NCI-H2107 treated with DMSO at 0.1 percent for 48 hours (cell line): Measurements from ENCODE around the gene AJUBA.
A peak's percentile ranks its signal among the peaks of the same experiment; 100 is the strongest.
"Not testable (repeated sequence)": the region's sequence is repeated elsewhere in the genome, so short reads cannot be mapped to it uniquely, and the experiment has no call there.

Experiments
- DNase-seq: peaks from one replicate; lab custom pipeline; 2025; ENCODE audit not compliant: unreplicated experiment; lab: John Stamatoyannopoulos, UW

AJUBA gene

DNA sequence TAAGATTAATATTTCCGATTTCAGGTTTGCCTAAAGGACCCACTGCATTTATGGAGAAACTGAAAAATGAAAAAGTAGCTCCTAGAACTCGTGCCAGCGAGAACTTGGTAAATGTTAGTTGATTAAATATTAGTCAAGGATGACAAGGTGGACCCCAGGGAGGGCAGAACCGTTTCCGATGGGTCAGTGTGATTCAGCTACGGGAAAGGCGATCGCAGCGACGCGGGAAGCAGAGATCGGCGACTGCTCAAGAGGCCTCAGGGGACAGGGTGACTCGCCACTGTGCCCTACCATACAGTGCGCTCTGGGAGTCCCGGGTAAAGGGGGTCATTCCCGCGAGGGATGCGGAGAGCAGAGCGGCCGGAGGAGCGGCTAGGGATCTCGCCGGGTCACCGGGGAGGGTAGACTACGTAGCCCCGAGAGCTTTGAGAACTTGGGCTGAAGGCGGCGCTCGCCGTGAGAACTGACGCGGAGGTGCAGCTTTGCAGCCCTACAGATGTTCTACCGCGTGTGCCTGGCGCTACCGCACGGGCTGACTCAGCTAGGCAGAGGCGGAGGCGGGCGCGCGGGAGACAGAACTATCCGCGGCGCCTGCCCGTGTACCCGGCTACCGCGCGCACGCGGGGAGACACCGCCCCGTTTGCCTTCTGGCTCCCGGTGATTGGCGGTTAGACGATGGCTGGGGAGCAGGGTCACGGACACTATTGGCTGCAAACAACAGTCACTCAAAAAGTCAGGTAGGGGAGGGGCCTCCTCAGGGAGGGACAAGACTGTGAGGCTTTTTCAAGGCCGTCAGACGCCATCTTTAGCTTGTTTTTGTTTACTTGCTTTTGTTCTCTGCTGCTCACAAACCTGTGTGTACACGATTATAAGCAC is 24.4 kb upstream of the AJUBA start:
- DNase-seq = peak; percentile 100

DNA sequence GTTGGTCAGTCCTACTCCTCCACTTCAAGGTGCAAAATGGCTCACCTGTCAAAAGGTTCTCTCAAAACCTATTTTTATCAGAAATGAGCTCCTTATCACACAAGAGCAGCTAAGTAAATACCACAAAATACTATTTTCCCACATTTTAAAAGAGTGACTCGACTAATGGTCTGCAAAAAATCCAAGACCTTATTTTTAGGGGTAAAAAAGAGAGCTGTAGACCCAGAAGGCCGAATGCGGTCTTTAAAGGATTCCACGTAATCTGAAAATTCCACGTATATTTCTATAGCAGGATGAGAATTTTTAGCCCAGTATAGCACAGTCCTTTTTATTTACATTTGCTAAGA is 23.8 kb upstream of the AJUBA start:
- DNase-seq = peak; percentile 28

DNA sequence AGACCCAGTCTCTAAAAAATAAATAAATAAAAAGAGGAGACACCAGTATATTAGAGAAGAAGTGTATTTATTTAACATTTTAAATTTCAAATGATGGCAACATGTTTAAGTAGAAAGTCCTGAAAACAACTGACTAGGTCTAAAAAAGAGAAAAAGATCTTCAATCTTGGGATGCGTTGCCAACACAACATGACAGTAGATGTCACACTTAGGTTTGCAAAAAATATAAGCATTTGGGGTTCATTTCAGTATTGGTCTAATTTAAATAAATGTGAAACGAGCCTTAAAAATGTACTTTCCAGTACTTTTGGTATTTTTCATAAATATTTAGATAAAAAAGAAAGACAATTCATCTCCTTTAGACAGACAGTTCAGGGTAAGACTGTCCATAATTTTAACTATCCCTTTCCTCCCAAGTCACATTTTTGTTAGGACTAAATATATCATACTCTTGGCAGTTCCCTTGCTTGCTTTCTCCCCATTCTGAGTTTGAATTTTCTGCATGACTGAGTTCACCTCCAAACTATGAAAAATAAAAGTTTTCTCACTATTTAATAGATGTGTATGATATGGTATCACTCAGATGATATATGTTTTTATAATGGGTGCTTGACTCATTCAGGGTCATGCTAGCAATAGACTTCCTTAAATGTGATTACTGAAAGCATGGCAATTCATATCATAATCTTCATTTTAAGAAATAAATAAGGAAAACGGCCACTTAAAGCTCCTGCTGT is 23.3 kb upstream of the AJUBA start:
- DNase-seq = no peak

DNA sequence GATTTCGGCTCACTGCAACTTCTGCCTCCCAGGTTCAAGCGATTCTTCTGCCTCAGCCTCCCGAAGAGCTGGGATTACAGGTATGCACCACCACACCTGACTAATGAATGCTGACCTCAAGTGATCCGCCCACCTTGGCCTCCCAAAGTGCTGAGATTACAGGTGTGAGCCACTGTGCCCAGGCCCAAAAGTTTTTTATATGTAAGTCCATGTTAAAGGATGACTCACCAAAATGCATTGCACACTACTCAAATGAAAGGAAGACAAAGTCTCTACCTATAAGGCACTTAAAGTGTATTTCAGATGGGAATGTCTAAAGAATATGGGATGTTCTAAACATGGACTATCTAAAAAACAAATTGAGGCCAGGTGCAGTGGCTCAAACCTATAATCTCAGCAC is 21.9 kb upstream of the AJUBA start:
- DNase-seq = not testable (repeated sequence)

DNA sequence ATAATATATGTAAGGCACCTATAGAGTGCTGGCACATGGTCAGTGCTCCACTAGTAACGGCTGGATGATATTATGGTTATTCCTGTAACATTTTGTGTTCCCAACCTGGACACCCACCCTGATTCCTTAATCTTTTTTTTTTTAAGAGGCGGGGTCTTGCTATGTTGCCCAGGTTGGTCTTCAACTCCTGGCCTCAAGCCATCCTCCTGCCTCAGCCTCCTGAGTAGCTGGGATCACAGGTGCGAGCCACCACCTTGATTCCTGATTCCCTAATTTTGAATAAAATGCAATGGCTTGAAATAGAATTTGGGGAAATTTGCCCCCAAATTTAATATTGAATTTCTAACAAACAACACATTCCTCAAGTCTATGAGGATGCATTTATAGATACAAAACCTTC is 20.2 kb upstream of the AJUBA start:
- no peak for DNase-seq

DNA sequence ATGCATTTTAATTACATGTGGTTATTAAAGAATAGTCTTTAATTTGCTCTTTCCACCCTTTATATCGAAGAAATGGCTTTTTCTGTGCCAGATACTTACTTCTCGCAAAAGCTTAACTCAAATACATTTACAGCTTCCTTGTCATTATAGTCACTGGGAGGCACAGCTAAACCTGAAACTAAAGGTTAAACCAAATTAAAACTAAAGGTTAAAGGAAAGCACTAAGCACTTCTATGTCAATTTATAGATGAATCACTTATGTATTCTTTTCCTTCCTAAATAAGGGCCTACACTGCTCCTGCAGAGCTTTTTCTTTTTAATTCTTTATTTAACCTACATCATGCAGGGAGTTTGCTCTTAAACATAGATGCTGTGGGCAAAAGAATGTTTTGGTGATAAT is 18.5 kb upstream of the AJUBA start:
- DNase-seq = no peak

DNA sequence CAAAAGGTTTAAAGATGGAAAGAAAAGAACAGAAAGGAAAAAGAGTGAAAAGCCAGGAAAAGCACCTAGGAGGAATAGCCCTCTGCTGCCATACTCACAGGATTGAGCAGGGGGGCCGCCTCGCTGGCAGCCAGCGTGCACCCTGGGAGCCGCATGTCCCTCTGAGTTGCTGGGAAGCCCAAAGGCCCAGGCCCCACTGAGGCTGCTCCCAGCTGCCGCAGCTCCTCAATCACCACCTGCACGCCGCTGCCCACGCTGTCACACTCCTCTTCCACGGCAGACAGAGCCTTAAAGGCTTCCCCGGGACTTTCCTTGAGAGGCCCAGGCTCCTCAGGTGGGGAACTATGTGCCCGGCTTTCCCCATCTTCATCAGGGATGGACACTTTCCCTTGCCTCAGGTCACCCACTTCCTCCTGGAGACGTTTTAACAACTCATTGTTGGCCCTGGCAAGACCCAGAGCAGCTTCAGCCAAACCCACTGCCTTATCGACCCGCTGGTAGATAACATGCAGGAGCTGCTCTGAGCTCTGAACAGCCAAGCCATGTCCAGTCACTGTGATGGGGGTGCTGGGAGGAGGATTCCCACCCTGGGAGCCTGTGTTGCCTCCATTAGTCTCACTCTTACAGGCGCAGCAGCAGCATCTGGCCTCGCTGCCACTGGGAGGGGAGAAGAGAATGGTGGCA is 16.1 kb upstream of the AJUBA start:
- no peak for DNase-seq

DNA sequence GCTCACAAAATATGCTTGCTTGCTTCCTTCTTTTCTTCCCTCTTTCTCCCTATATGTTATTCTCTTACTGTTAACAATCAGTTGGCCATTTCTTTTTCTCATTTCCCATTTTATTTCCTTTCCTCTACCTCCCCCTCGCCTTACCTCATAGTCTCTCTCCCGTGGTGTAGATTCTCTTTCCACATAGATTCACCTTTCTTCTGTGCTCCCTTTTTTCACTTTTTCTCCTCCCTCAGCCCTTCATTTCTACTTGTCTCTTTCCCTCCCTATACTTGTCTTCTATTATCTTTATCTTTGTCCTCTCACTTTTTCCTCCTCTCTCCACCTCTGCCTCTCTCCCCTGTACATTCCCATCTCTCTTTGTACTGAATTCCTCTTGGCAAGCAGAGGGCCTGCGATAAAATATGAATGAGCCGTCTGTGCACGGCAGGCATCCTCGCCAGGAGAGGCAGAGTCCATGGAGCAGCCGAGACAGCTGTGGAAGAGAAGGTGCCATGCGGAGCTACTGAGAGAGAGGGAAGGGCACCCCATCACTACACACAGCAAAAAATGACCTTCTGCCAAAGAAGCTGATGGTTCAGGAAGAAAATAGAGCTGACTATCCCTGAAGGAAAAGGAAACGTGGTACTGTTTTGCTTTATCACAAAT is 15.4 kb upstream of the AJUBA start:
- no peak for DNase-seq

DNA sequence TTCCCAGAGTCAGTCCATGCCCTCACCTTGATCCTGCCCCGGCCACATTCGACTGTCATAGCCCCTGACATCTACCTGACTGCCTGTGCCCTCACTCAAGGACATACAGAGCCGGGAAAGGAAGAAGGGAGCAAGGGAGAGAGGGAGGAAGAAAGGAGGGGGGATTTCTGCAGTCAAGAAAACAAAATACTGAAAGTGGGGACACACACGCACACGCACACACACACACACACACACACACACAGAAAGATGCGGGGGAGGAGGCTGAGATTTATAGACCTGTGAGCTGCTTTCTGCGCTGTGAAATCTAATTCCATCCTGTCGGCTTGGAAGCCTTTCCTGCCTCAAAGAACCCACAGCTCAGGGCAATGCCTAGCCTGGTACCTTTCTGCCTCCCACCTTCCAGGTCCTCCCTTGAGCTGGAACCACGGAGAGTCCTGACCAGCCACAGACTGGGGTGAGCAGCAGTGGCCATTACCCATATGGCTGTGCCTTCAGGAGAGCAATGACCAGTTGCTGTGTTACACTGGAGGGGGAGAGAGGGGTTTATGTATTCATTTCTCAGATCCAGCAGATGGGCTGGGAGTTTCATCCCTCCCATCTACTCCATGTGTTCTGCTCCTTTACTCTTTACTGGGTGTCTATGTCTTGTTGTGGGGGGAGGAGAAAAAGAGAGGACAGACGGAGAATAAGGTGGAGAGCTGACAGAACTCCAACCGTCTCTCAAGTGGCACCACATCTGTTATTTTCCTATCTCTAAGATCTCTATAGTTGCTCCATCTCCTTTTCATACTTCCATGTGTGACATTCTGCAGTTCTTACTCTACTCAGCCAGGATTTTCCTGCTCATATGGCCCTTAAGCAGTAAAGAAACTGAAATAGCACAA is 14.7 kb upstream of the AJUBA start:
- no peak for DNase-seq

DNA sequence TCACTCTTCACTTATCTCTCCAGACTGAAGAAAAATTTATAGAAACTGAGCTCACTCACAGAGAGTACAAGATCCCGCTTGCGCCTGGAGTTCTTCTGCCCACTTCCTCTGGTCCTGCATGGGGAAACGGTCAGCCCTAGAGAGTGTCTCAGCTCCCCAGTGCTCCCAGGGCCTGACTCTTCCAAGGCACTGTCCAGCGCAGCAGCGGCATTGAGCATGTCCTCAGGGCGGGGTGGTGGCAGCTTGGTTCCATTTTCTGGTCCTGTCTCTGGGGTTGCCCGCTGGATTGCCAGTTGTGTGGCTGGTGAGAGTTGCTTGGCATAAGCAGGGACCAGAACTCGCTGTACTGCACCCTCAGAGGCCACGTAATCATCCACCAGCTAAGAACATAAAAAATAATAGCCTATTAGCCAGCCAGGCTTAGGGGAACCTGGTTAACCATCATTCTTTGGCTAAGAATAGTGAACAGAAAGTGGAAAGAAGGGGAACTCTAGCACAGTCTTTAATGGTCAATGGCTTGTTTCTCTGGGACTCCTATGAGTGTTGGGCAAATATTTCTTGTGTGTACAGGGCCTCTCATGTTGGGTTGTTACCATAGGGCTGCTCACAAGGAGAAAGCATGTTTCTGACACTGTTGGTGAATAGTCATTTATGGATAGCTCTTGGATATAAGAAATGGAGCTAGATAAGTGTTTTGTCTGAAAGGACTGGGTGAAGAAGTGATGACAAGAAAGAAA is 13.7 kb upstream of the AJUBA start:
- DNase-seq = no peak

DNA sequence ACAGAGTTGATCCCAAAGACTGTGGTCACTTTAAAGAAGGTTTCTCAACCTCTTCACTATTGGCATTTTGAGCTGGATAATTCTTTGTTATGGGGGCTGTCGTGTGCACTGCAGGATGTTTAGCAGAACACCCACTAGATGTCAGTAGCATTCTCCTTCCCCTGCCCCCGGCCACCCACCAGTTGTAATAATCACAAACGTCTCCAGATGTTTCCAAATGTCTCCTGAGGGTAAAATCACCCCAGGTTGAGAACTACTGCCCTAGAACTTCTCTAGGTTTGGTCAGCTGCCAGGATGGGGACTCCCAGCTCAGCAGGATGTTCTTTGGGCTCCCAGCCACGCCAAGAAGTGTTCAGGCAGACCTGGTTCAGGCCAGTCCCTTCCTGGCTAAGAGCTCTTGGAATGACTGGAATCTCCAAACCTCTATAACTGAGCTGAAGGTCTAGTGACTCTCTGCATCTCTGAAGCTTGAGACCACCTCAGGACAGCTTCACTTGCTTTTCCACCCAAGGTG is 12.5 kb upstream of the AJUBA start:
- peak; percentile 24 for DNase-seq

DNA sequence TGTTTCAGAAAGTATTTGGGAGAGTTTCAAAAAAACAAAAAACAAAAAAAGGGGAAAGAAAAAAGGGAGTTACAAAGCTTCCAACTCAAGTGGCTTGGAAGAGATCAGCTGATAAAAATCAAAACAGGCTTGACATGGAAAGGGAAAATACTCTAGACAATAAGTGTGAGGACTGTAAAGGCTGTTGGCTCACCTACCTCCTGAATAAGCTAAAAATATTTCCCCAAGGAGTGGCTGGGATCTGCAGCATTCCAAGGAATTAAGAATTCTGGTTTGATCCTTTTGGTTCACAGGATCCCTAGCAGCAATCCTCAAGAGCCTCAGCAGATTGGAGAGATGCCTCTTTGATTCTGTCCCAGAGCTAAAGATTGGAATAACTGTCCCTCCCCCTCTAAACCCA is 11.2 kb upstream of the AJUBA start:
- no peak for DNase-seq

DNA sequence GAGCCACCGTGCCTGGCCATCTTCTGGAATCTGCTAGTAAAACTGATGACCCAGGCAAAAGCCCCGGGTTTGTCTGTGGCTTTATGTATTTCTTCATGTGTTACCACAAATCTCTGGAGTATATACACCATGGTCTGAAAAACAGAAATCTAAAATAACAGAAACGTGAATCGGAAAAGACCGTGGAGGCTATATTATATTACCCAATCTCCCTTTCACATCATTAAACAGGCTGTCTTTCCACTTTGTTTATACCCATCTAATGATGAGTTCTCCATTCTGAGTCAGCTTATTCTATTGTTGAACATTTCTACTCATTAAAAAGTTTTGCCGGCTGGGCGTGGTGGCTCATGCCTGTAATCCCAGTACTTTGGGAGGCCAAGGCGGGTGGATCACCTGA is 9.5 kb upstream of the AJUBA start:
- DNase-seq = no peak

DNA sequence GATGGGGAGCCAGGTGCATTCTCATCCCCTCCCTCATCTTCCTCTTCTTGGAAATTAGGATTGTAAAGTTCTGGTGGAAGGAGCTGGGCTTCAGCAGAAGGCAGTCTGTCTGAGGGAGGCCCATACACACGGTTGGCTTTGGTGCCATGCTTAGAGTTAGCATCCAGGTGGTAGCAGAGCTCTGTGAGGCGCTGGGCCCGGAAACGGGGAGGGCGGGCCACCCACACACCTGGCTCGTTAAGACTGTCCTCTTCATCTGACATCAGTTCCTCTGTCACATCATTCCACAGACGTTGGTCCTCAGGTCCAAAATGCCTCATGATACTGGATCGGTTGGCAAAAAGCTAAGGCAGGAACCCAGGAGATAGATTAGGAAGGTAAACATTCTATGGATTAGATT is 4.9 kb upstream of the AJUBA start:
- DNase-seq = no peak

DNA sequence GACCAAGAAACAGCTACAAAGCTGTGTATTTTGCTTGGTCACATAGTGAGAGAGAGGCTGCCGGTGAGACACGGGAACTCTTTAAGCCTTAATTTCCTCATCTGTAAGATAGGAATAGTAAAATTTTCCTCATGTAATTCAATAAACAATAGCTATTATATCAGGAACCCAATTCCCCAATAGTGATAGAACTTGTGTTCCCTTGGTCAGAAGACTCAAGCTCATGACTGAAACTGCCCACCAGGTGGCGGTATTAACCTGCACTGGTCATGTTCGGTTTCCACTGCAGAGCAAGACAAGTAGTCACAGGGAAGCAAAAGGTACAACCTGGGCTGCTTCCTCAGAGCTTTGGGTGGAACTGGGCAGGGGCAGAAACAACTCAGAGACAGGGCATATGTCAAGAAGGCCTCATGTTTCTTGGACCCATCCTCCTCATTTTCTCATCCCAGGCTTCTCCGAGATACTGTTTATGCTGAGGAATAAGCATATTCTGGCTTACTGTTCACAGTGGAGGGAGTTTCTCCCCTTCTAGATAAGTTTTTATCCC is 4.2 kb upstream of the AJUBA start:
- DNase-seq = peak; percentile 90

DNA sequence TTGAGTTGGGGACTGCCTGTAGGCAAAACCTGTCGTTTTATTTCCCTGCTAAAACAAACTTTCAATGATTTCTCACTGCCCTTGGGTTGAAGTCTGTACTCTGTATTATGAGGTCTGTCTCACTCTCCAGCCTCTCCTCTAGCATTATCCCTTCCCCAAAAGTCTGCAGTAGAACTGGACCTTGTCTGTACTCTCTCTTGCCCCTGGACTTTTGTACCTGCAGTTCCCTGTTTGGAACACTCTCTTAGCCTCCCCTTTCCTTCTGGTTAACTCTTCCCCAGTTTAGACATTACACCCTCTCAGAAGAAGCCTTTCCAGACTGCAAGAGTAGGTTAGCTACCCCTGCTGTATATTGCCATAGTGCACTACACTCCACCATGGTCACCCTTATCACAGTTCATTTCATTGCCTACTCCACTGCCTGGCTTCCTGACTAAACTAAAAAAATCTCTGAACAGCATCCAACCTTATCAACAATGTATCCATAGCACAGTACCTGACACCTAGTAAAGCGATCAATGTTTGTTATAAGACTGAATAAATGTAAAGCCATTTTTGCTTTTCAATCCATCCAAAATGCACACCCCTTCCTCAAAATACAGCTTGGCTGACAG is 3.6 kb upstream of the AJUBA start:
- DNase-seq = no peak

DNA sequence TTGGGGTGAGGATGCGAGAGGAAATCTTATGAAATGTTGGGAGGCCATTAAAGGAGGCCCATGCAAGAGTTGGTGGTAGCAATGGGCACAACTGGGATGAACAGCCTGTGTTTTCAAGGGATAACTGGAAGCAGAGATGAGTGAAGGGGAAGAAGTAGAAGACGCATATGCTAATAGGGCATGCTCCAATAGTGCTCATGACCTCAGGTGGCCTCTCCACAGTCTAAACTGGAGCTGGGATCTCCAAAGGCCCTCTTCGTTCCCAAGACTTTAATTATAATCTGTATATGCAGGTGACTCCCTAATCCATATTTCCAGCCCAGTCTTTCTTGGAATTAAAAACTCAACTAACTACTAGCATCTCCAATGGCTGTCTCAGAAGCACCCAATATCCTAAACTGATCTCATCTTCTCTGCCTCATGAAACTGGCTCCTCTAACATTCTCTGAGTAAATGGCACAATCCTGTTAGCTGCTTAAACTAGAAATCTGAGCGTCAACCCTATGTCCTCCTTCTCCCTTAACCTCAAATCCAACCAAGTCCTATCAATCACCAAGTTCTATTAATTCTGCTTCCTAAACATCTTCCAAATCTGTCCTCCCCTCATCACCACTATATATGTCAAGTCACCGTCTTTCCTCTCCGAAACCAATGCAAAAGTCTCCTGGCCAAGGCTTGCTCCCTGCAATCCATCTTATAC is 2.8 kb upstream of the AJUBA start:
- no peak for DNase-seq

DNA sequence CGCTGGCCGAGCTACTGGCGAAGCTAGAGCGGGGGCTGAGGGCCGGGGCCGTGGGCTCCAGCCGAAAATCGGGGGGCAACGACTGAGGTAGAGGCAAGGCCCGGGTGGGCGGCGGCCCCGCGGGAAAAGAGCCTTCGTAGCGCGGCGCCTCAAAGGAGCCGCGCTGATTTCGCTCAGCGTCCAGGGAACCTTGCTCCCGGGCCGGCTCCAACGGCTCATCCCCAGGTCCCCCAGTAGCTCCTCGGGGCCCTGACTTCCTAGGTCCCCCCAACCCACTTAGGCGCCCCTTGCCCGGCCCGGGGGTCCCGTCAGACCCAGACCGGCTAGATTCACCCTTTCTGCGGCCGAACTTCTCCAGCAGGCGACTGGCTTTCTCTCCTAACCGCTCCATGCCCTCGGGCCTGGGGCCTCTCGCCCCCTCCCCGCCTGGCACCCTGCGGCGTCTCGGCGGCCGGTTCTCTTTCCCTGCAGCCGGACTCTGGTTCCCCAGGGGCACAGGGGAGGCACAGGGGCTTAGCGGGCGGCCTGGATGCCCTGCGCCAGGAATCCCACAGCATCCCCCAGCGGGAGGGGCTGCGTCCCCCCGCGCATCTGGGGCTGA is 375 bp downstream of the AJUBA start:
- no peak for DNase-seq
